ENCODE results near the gene RYR3.

RYR3 gene

DNA sequence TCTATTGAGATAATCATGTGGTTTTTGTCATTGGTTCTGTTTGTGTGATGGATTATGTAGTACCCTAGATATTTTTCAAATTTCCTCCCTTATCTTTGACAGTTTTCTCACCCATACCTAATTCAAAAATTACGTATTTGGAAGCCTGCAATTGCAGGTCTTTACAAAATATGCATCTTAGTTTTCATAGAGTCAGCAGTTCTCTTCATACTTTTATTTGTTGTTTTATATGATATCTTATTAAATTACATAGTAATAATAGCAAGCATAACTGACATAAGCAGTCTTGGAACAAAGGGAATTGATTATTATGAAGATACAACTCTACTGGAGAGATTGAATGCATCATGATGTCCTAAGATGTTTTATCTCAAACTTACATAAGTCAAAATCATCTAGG, 442.2 kb downstream of the RYR3 start:
- no peak overlapping the region for H3K27ac ChIP-seq

DNA sequence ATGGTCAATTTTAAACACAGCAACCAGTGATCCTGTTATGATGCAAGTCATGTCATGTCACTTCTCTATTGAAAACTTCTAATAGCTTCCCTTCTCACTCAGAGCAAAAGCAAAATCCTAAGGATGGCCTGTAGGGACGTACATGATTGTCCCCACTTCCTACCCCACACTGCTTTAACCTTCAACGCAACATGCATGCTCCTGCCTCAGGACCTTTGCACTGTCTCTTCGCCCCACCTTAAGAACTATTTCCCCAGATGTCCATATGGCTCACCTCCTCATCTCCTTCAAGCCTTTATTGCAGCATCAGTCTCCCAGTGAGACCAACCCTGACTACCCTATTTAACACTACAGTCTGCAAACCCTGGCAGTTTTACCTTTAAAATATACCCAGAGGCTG, 443.5 kb downstream of the RYR3 start:
- TF ChIP-seq, protein P1, sequence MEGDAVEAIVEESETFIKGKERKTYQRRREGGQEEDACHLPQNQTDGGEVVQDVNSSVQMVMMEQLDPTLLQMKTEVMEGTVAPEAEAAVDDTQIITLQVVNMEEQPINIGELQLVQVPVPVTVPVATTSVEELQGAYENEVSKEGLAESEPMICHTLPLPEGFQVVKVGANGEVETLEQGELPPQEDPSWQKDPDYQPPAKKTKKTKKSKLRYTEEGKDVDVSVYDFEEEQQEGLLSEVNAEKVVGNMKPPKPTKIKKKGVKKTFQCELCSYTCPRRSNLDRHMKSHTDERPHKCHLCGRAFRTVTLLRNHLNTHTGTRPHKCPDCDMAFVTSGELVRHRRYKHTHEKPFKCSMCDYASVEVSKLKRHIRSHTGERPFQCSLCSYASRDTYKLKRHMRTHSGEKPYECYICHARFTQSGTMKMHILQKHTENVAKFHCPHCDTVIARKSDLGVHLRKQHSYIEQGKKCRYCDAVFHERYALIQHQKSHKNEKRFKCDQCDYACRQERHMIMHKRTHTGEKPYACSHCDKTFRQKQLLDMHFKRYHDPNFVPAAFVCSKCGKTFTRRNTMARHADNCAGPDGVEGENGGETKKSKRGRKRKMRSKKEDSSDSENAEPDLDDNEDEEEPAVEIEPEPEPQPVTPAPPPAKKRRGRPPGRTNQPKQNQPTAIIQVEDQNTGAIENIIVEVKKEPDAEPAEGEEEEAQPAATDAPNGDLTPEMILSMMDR (IDR thresholded peaks at IDR 0.05): no peak
- Histone ChIP-seq H3K36me3 (peaks cover 7 to 29% (median 24%) of the 10 kb centered on the region in 3 donors), H3K27me3 (no peaks in the 10 kb centered on the region), H3K27ac (no peak overlapping the region), H3K9me3 (no peaks in the 10 kb centered on the region), H3K4me3 (no peak overlapping the region), H3K4me1 (no peaks in the 10 kb centered on the region)
- intact Hi-C loops (cut with DNase I; ENCODE audit: low total_unique reads): no loop called here
- no peak for DNase-seq

More for the DNA sequence above, 442.2 kb downstream of the RYR3 start:
- TF ChIP-seq, protein P1 (IDR thresholded peaks at IDR 0.05): no peak
- Histone ChIP-seq H3K4me1 (no peaks in the 10 kb centered on the region), H3K27me3 (no peaks in the 10 kb centered on the region), H3K9me3 (no peaks in the 10 kb centered on the region), H3K4me3 (no peak overlapping the region), H3K36me3 (peaks cover 7 to 30% (median 27%) of the 10 kb centered on the region in 3 donors)
- intact Hi-C loops (cut with DNase I; ENCODE audit: low total_unique reads): no loop called here
- no peak for DNase-seq

DNA sequence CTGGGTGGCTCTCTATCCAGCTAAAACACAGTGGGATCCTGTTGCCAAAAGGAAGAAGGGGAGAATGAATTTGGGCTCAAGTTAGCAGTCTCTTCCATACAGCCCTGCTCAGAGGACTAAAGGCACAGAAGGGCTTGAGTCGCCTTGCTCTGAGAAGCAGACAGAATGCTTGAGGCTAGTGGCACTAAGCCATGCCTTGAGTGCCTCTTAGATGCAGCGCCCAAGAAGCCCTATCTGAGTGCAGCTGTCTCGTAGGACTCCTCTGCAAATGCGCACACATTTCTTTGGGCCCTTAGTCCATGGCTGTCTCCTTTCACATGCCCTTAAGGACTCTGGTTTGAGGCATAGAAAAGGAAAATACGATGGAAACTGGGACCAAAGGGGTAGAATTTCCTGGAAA, 446.2 kb downstream of the RYR3 start:
- DNase-seq: no peak
- H3K4me3 ChIP-seq: no peak overlapping the region
- H3K4me1 ChIP-seq: no peaks in the 10 kb centered on the region
- intact Hi-C loops (cut with DNase I; ENCODE audit: low total_unique reads): no loop called here
- H3K27me3 ChIP-seq: no peaks in the 10 kb centered on the region
- peaks cover 4 to 15% (median 11%) of the 10 kb centered on the region in 3 donors for H3K36me3 ChIP-seq
- no peaks in the 10 kb centered on the region for H3K9me3 ChIP-seq
- H3K27ac ChIP-seq: no peak overlapping the region
- TF ChIP-seq, protein P1 (IDR thresholded peaks at IDR 0.05): no peak

DNA sequence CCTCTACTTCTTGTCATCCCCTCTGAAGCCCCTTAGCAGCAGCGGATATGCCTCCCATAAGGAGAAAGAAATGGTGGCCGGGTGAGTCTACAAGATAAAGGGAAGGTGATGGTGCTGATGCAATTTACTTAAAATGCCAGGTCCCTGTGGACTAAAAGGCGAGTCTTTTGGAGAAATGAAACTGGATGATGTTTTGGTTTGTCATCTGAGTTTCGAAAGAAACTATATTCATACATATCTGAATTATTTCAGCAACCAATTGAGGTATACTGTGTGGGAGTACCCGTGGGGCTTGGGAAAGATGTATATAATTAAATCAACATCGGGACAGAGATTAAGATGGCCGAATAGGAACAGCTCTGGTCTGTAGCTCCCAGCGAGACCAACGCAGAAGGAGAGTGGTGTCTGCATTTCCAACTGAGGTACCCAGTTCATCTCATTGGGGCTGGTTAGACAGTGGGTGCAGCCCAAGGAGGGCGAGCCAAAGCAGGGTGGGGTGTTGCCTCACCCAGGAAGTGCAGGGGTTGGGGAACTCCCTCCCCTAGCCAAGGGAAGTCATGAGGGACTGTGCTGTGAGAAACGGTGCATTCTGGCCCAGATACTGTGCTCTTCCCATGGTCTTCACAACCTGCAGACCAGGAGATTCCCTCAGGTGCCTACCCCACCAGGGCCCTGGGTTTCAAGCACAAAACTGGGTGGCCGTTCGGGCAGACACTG, 446.9 kb downstream of the RYR3 start:
- H3K27ac ChIP-seq: no peak overlapping the region
- TF ChIP-seq, protein P1 (IDR thresholded peaks at IDR 0.05): no peak
- H3K9me3 ChIP-seq: no peaks in the 10 kb centered on the region
- H3K4me3 ChIP-seq: no peak overlapping the region
- no peaks in the 10 kb centered on the region for H3K4me1 ChIP-seq
- peaks cover 4 to 15% (median 11%) of the 10 kb centered on the region in 3 donors for H3K36me3 ChIP-seq
- no peak for DNase-seq
- no peaks in the 10 kb centered on the region for H3K27me3 ChIP-seq
- intact Hi-C loops (cut with DNase I; ENCODE audit: low total_unique reads): no loop called here

DNA sequence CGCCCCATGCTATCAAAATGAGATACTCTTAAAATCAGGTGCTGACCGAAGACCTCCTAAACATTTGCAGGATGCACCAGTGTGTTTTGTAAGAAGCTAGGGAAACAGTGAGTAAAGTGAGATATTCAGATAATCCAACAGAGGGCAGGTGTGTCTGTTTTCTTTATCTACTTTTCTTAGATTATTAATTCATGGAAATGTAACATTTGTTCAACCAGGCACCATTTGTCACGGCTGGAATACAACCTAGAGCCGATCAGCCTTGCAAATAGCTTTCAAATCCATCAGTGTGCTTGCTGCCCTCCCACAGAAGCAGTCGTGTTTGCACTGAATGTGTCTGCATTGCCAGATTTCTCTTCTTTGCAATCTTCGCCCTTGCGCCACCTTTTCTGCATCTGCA, 455.6 kb downstream of the RYR3 start:
- intact Hi-C loops (cut with DNase I; ENCODE audit: low total_unique reads): no loop called here
- H3K36me3 ChIP-seq: peaks cover 0 to under 1% (median 0%) of the 10 kb centered on the region in 3 donors

More for the DNA sequence above, 455.6 kb downstream of the RYR3 start:
- no peak overlapping the region for H3K27ac ChIP-seq
- no peaks in the 10 kb centered on the region for H3K27me3 ChIP-seq
- DNase-seq: no peak
- no peak overlapping the region for H3K4me3 ChIP-seq
- no peaks in the 10 kb centered on the region for H3K9me3 ChIP-seq
- no peaks in the 10 kb centered on the region for H3K4me1 ChIP-seq
- TF ChIP-seq, protein P1 (IDR thresholded peaks at IDR 0.05): no peak

All from tibial artery (tissue), 4 donors.